ENCODE measurements around the gene FMNL3. TPM values are rescaled to one million over a fixed set of nuclear protein-coding genes. Genes with fewer than 3 reads are reported as not detected.
"Not testable (repeated sequence)": the region's sequence is repeated elsewhere in the genome, so short reads cannot be mapped to it uniquely, and the experiment has no call there.

The FMNL3 gene
- total and polyA plus RNA-seq, 2 of the 13 experiments (the other 11 are each of a cell fraction or from before 2014, with no cell fraction given), result 0.44 to 1.1 TPM

DNA sequence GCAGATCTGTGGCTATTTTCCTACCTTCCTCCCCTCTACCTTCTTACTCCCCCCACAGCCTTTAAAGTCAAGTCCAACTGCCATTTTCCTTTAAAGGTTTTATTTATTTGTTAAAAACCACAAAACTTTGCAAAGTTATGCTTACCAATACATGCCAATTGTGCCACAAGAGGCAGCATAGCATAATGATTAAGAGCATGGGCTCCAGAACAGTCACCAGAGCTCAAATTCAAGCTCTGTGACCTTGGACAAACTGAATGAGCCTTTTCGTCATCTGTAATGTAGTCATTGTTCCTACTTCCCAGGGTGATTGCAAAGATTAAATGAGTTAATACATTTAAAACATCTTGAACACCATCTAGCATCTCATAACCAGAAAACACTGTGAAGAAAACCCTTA, 13.0 kb upstream of the FMNL3 start:
- Histone ChIP-seq H3K27ac (ENCODE audit: extremely low read length, insufficient read depth, low read length) (no peak overlapping the region), H3K27me3 (ENCODE audit: control insufficient read depth in 1 of 2, insufficient read depth in 2 of 2, low read length in 2 of 2) (no peaks in the 10 kb centered on the region; a peak in 1 of 5 replicates), H3K4me1 (ENCODE audit: insufficient read depth, low read length) (peaks cover 10% of the 10 kb centered on the region; the same call in 1 of the 2 replicates), H3K4me2 (ENCODE audit: low read depth, low read length) (no peak overlapping the region), H3K36me3 (replicated peaks in 1 of 2; ENCODE audit: control insufficient read depth in 1 of 2, insufficient read depth in 2 of 2, low read length in 2 of 2) (no peaks in the 10 kb centered on the region), H4K20me1 (ENCODE audit: insufficient read depth, low read length) (no peaks in the 10 kb centered on the region), H3K79me2 (ENCODE audit: insufficient read depth, low read length) (no peaks in the 10 kb centered on the region), H3K9ac (ENCODE audit: insufficient read depth, low read depth, low read length) (no peak overlapping the region), H2AFZ (ENCODE audit: low read length) (no peak overlapping the region), H3K9me3 (ENCODE audit: low read length) (no peaks in the 10 kb centered on the region), H3K4me3 (replicated peaks in 1 of 3; ENCODE audit: insufficient read depth in 1 of 3, low read depth in 2 of 3, low read length in 3 of 3) (no peak overlapping the region)
- TF ChIP-seq MIER3 (CRISPR knock-in tag; IDR thresholded peaks at IDR 0.05; ENCODE audit: borderline replicate concordance), result no peak
- TF ChIP-seq, protein P1, sequence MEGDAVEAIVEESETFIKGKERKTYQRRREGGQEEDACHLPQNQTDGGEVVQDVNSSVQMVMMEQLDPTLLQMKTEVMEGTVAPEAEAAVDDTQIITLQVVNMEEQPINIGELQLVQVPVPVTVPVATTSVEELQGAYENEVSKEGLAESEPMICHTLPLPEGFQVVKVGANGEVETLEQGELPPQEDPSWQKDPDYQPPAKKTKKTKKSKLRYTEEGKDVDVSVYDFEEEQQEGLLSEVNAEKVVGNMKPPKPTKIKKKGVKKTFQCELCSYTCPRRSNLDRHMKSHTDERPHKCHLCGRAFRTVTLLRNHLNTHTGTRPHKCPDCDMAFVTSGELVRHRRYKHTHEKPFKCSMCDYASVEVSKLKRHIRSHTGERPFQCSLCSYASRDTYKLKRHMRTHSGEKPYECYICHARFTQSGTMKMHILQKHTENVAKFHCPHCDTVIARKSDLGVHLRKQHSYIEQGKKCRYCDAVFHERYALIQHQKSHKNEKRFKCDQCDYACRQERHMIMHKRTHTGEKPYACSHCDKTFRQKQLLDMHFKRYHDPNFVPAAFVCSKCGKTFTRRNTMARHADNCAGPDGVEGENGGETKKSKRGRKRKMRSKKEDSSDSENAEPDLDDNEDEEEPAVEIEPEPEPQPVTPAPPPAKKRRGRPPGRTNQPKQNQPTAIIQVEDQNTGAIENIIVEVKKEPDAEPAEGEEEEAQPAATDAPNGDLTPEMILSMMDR (CRISPR knock-in tag; IDR thresholded peaks at IDR 0.05), result peak; percentile 17; the same call in 1 of the 2 replicates
- CTCF ChIA-PET (ENCODE audit: low intra/inter-chr PET ratio, low total read pairs), result no interaction called here
- WGBS (ENCODE audit: low lambda C conversion rate), result 0% methylated on average over 1 of the region's 1 CpG
- in situ Hi-C loops (cut with HindIII; ENCODE audit: extremely low pct_ligation_motif_present, low pct_unique_long_range_greater_than_20kb), result no loop called here
- BruUV-seq (replicated peaks), result no TSS peak
- intact Hi-C loops (cut with micrococcal nuclease; ENCODE audit: unreplicated experiment), result loop anchor here (10.0 kb wide), 1 partner anchor 55 kb away; no protein-coding TSS in a partner anchor
- DNase-seq (ENCODE audit: low spot score) (peak; percentile 52), ATAC-seq (peak; percentile 68), FAIRE-seq (no peak)
- POLR2A ChIA-PET, result interaction anchor here (0.7 to 1.3 kb wide), 2 partner anchors 21 to 77 kb away, joined by 4 to 9 read pairs; partner anchors contain the start of gene TMBIM6

DNA sequence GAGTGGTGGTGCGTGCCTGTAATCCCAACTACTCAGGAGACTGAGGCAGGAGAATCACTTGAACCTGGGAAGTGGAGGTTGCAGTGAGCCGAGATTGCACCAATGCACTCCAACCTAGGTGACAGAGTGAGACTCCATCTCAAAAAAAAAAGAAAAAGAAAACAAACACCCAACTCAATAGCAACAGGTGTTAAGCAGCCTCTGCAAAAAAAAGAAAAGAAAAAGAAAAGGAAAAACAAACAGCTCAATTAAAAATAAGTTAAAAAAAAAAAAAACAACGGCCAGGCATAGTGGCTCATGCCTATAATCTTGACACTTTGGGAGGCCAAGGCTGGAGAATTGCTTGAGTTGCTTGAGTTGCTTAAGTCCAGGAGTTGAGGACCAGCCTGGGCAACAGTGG, 10.6 kb upstream of the FMNL3 start:
- ATAC-seq; H3K27ac ChIP-seq (ENCODE audit: extremely low read length, insufficient read depth, low read length); FAIRE-seq; intact Hi-C loops (cut with micrococcal nuclease; ENCODE audit: unreplicated experiment); H3K79me2 ChIP-seq (ENCODE audit: insufficient read depth, low read length); in situ Hi-C loops (cut with HindIII; ENCODE audit: extremely low pct_ligation_motif_present, low pct_unique_long_range_greater_than_20kb); H3K4me3 ChIP-seq (replicated peaks in 1 of 3; ENCODE audit: insufficient read depth in 1 of 3, low read depth in 2 of 3, low read length in 3 of 3); H3K9me3 ChIP-seq (ENCODE audit: low read length); H2AFZ ChIP-seq (ENCODE audit: low read length); DNase-seq (ENCODE audit: low spot score); H4K20me1 ChIP-seq (ENCODE audit: insufficient read depth, low read length); H3K4me2 ChIP-seq (ENCODE audit: low read depth, low read length); H3K9ac ChIP-seq (ENCODE audit: insufficient read depth, low read depth, low read length); H3K36me3 ChIP-seq (replicated peaks in 1 of 2; ENCODE audit: control insufficient read depth in 1 of 2, insufficient read depth in 2 of 2, low read length in 2 of 2); H3K27me3 ChIP-seq (ENCODE audit: control insufficient read depth in 1 of 2, insufficient read depth in 2 of 2, low read length in 2 of 2); CTCF ChIA-PET (ENCODE audit: low intra/inter-chr PET ratio, low total read pairs); BruUV-seq (replicated peaks): not testable (repeated sequence)
- POLR2A ChIA-PET, result interaction anchor here (2.9 kb wide), 1 partner anchor 24 kb away, joined by 10 read pairs; the partner anchor contains the start of gene TMBIM6
- 31% methylated on average over 3 of the region's 3 CpGs for WGBS (ENCODE audit: low lambda C conversion rate)
- peaks cover 10% of the 10 kb centered on the region; the same call in 1 of the 2 replicates for H3K4me1 ChIP-seq (ENCODE audit: insufficient read depth, low read length)
